ENCODE data around the gene LY86. TPM values are rescaled to one million over a fixed set of nuclear protein-coding genes. Genes with fewer than 3 reads are reported as not detected.

LY86 gene
- total and polyA plus RNA-seq, 2 of the 13 experiments (the other 11 are each of a cell fraction or from before 2014, with no cell fraction given): not detected

- H3K4me3 ChIP-seq (replicated peaks in 1 of 3; ENCODE audit: insufficient read depth in 1 of 3, low read depth in 2 of 3, low read length in 3 of 3): no peak overlapping the region
- H3K79me2 ChIP-seq (ENCODE audit: insufficient read depth, low read length): no peaks in the 10 kb centered on the region
- ChIA-PET CTCF (ENCODE audit: low intra/inter-chr PET ratio, low total read pairs) (no interaction called here), POLR2A (no interaction called here)
- no TSS peak for BruUV-seq (replicated peaks)
- intact Hi-C loops (cut with micrococcal nuclease; ENCODE audit: unreplicated experiment) (no loop called here), in situ Hi-C loops (cut with HindIII; ENCODE audit: extremely low pct_ligation_motif_present, low pct_unique_long_range_greater_than_20kb) (no loop called here)
- H3K27ac ChIP-seq (ENCODE audit: extremely low read length, insufficient read depth, low read length): no peak overlapping the region
- H4K20me1 ChIP-seq (ENCODE audit: insufficient read depth, low read length): no peaks in the 10 kb centered on the region
- FAIRE-seq (no peak), DNase-seq (ENCODE audit: low spot score) (no peak), ATAC-seq (no peak)
- H3K9ac ChIP-seq (ENCODE audit: insufficient read depth, low read depth, low read length): no peak overlapping the region
- 0 out of 5 replicates have a peak, but pooled peaks cover 0 to under 1% of the 10 kb centered on the region in 2 experiments for H3K27me3 ChIP-seq (ENCODE audit: control insufficient read depth in 1 of 2, insufficient read depth in 2 of 2, low read length in 2 of 2)
- H3K4me1 ChIP-seq (ENCODE audit: insufficient read depth, low read length): no peaks in the 10 kb centered on the region
- H2AFZ ChIP-seq (ENCODE audit: low read length): no peak overlapping the region
- H3K4me2 ChIP-seq (ENCODE audit: low read depth, low read length): no peak overlapping the region
- H3K9me3 ChIP-seq (ENCODE audit: low read length): no peaks in the 10 kb centered on the region
- 56% methylated on average over 3 of the region's 3 CpGs for WGBS (ENCODE audit: low lambda C conversion rate)
- no peaks in the 10 kb centered on the region for H3K36me3 ChIP-seq (replicated peaks in 1 of 2; ENCODE audit: control insufficient read depth in 1 of 2, insufficient read depth in 2 of 2, low read length in 2 of 2)
- TF ChIP-seq ZNF350 (CRISPR knock-in tag; IDR thresholded peaks at IDR 0.05; ENCODE audit: borderline replicate concordance, low read depth) (no peak), SMAD9 (CRISPR knock-in tag; IDR thresholded peaks at IDR 0.05) (no peak), SIX1 (CRISPR knock-in tag; IDR thresholded peaks at IDR 0.05; ENCODE audit: borderline replicate concordance) (no peak), ZSCAN20 (CRISPR knock-in tag; IDR thresholded peaks at IDR 0.05; ENCODE audit: borderline replicate concordance) (no peak), ISL2 (CRISPR knock-in tag; IDR thresholded peaks at IDR 0.05) (no peak), HNF1B (CRISPR knock-in tag; IDR thresholded peaks at IDR 0.05) (no peak), ZNF776 (CRISPR knock-in tag; IDR thresholded peaks at IDR 0.05) (no peak), ZNF75D (CRISPR knock-in tag; IDR thresholded peaks at IDR 0.05; ENCODE audit: borderline replicate concordance) (no peak), TCF12 (IDR thresholded peaks at IDR 0.05) (no peak), TCF12 (CRISPR knock-in tag; IDR thresholded peaks at IDR 0.05) (no peak), ARID4A (CRISPR knock-in tag; IDR thresholded peaks at IDR 0.05; ENCODE audit: borderline replicate concordance) (no peak), ZNF572 (CRISPR knock-in tag; IDR thresholded peaks at IDR 0.05) (no peak), TERF1 (CRISPR knock-in tag; IDR thresholded peaks at IDR 0.05) (no peak), ZNF441 (CRISPR knock-in tag; IDR thresholded peaks at IDR 0.05; ENCODE audit: borderline replicate concordance) (no peak), HIC2 (CRISPR knock-in tag; IDR thresholded peaks at IDR 0.05; ENCODE audit: low read depth) (no peak), PRPF4 (IDR thresholded peaks at IDR 0.05; ENCODE audit: low read depth, low read length, poor library complexity, severe bottlenecking) (no peak)
These were observed 7.5 kb upstream of the LY86 start for GRCh38 chr6:6581054-6581453.
